ENCODE data around the gene PEAK1.

- TF ChIP-seq CTCF (IDR thresholded peaks at IDR 0.05): peak; percentile 96
- no peak for TF ChIP-seq POLR2AphosphoS2 (conservative IDR thresholded peaks at IDR 0.05; ENCODE audit: low read length)
- TF ChIP-seq SREBF2 (IDR thresholded peaks at IDR 0.05): no peak
- no peak for TF ChIP-seq EP300 (IDR thresholded peaks at IDR 0.05)
Observed at GRCh38 chr15:77118882-77119321, 301.0 kb downstream of the PEAK1 start.

All from A549 (cell line).